Fibroblast of mammary gland (primary cell): Measurements from ENCODE around the gene SMYD3.

Source experiments
- DNase-seq: peaks from one replicate; pipeline ENCODE4 v3.0.0-alpha.2; 2010; ENCODE audit warnings: low read depth
- H3K4me3 ChIP-seq: 2 replicates; pipeline ENCODE4 v1.5.1; 2011; ENCODE audit warnings: low read depth, mild to moderate bottlenecking, low read length, moderate library complexity; ENCODE audit not compliant: control insufficient read depth
- CTCF ChIP-seq: conservative IDR thresholded peaks from 2 replicates; pipeline ENCODE4 v1.5.1; 2011; ENCODE audit warnings: low read depth, low read length, inconsistent platforms; ENCODE audit not compliant: control insufficient read depth, insufficient read depth

Gene SMYD3

GRCh38 chr1:246107516-246108277 lies 399.4 kb downstream of the SMYD3 start:
- DNase-seq = peak; percentile 41
- no peak overlapping the region for H3K4me3 ChIP-seq
- TF ChIP-seq CTCF = no peak

- no peak overlapping the region for H3K4me3 ChIP-seq
- no peak for TF ChIP-seq CTCF
- peak; percentile 26 for DNase-seq
Observed at GRCh38 chr1:246106342-246106763, 400.7 kb downstream of the SMYD3 start.

- no peak for TF ChIP-seq CTCF
- no peak for DNase-seq
- H3K4me3 ChIP-seq = no peak overlapping the region
Observed at GRCh38 chr1:246104927-246105326, 402.2 kb downstream of the SMYD3 start.

GRCh38 chr1:246099570-246099969 lies 407.5 kb downstream of the SMYD3 start:
- DNase-seq = no peak
- H3K4me3 ChIP-seq = no peak overlapping the region
- TF ChIP-seq CTCF = no peak

- no peak for DNase-seq
- no peak for TF ChIP-seq CTCF
- H3K4me3 ChIP-seq = no peak overlapping the region
Observed at GRCh38 chr1:246096356-246096755, 410.7 kb downstream of the SMYD3 start.

GRCh38 chr1:246095443-246095842 lies 411.6 kb downstream of the SMYD3 start:
- TF ChIP-seq CTCF = no peak
- H3K4me3 ChIP-seq = no peak overlapping the region

More at GRCh38 chr1:246095443-246095842, 411.6 kb downstream of the SMYD3 start:
- DNase-seq = no peak
